ENCODE data around the gene COL27A1.

DNA sequence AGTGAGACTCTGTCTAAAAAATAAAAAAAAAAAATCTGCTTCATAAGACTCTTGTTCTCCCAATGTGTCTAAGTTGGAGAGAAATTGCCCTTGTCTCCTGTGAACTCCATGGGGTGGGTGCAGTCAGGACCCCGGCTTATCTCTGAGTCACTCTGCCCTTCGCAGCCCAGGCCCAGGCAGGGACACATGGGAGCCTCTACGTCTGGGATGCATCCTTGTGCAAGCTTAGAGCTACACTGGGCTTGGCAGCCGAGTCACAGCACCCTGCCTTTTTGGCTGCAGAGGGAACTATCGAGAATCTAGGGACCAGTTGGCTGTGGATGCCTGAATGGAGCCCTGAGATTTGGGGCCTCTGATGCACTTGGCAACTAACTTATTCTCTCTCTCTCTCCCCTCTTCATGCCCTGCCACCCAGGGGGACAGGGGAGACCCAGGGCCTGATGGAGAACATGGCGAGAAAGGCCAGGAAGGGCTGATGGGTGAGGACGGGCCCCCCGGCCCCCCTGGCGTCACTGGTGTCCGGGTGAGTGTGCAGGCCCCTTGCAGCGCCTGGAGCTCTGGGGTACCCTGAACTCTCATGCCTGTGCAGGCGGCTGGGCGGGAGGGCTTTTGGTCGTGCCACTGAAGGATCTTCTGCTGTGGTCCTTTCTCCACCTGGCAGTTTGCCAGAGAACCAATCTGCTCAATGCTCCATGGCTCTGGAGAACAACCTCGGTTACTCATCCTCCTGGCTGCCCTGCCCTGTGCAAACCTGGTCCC lies 120.1 kb downstream of the COL27A1 start:
- TF ChIP-seq, protein P1, sequence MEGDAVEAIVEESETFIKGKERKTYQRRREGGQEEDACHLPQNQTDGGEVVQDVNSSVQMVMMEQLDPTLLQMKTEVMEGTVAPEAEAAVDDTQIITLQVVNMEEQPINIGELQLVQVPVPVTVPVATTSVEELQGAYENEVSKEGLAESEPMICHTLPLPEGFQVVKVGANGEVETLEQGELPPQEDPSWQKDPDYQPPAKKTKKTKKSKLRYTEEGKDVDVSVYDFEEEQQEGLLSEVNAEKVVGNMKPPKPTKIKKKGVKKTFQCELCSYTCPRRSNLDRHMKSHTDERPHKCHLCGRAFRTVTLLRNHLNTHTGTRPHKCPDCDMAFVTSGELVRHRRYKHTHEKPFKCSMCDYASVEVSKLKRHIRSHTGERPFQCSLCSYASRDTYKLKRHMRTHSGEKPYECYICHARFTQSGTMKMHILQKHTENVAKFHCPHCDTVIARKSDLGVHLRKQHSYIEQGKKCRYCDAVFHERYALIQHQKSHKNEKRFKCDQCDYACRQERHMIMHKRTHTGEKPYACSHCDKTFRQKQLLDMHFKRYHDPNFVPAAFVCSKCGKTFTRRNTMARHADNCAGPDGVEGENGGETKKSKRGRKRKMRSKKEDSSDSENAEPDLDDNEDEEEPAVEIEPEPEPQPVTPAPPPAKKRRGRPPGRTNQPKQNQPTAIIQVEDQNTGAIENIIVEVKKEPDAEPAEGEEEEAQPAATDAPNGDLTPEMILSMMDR (IDR thresholded peaks at IDR 0.05) = no peak
- TF ChIP-seq POLR2A (IDR thresholded peaks at IDR 0.05) = no peak
